Testis (tissue), 2 donors: ENCODE results near the gene HS3ST4.

Source experiments
- CTCF ChIP-seq, 3 experiments: fragments of 450-650 bp in 2 of 3; fragments of 200-600 bp in 1 of 3; sonication (generic) in 1 of 3; IDR thresholded peaks; one replicate each; pipeline ENCODE4 v1.5.1; 2016 to 2019; ENCODE audit warnings: antibody characterized with exemption in 3 of 3, mild to moderate bottlenecking in 2 of 3, moderate library complexity in 1 of 3
- POLR2A ChIP-seq: fragments of 450-650 bp; IDR thresholded peaks from one replicate; pipeline ENCODE4 v1.6.1; 2017; ENCODE audit warnings: antibody characterized with exemption, mild to moderate bottlenecking, moderate library complexity

- TF ChIP-seq CTCF (IDR thresholded peaks at IDR 0.05) (no peak), POLR2A (no peak)
Observed at GRCh38 chr16:25771812-25772568, 80.2 kb downstream of the HS3ST4 start.
